Ovary (tissue), 9 donors: Measurements from ENCODE around the gene AP2A2. TPM values are rescaled to one million over a fixed set of nuclear protein-coding genes. Genes with fewer than 3 reads are reported as not detected.

Experiments used
- DNase-seq, 5 donors: peaks; one replicate each; pipeline ENCODE4 v3.0.0-alpha.2; 2019 to 2020
- H3K27ac ChIP-seq, 2 donors: fragments of 200-600 bp; one replicate each; pipeline versions ENCODE4 v1.5.1 to v1.8.0; 2019 to 2022
- H3K27me3 ChIP-seq: fragments of 200-600 bp; one replicate; pipeline ENCODE4 v1.8.0; 2022
- H3K36me3 ChIP-seq: fragments of 200-600 bp; sonication (generic); one replicate; pipeline ENCODE4 v1.5.1; 2019
- H3K4me1 ChIP-seq: one replicate; pipeline ENCODE4 v1.8.1; 2013; ENCODE audit warnings: mild to moderate bottlenecking, moderate library complexity; ENCODE audit not compliant: insufficient read depth
- H3K4me3 ChIP-seq: fragments of 200-600 bp; sonication (generic); one replicate; pipeline ENCODE4 v1.5.1; 2017
- H3K9me3 ChIP-seq, 2 donors: fragments of 200-600 bp in 1 of 2; sonication (generic) in 1 of 2; one replicate each; pipeline versions ENCODE4 v1.5.1 to v1.8.1; 2013 to 2019; ENCODE audit warnings: mild to moderate bottlenecking in 1 of 2, moderate library complexity in 1 of 2
- EP300 ChIP-seq: sonication (generic); formaldehyde crosslinking; IDR thresholded peaks from one replicate; pipeline ENCODE4 v1.6.1; 2017; ENCODE audit warnings: antibody characterized with exemption
- POLR2A ChIP-seq: fragments of 450-650 bp; IDR thresholded peaks from one replicate; pipeline ENCODE4 v1.6.1; 2017; ENCODE audit warnings: antibody characterized with exemption, mild to moderate bottlenecking, moderate library complexity
- WGBS, 3 donors: extraction: QIAGEN DNeasy Blood & Tissue Kit in 1 of 3; methylation state at CpG; one replicate each; pipeline versions ENCODE4 v1.1.5 to v1.1.7; 2013 to 2017; 5-methylcytosine and 5-hydroxymethylcytosine counted together
- intact Hi-C, 4 donors: fragments of 100-400 bp; cut with DNase I; formaldehyde crosslinking; loops; one replicate each; pipeline versions ENCODE4 v1.11.0 to v1.15.1; 2022 to 2023
- polyA plus RNA-seq, 2 donors: library from polyadenylated mRNA; stranded (reverse); fragments of 200-250 nt in 1 of 2; fragments of 350-450 nt in 1 of 2; fragmentation: Illumina TruSeq in 1 of 2; extraction: RNeasy Lipid Tissue Mini Kit (QIAGEN cat#74804) in 1 of 2; gene quantifications; one replicate each; pipeline ENCODE4 v1.2.3, GENCODE V29; 2013 to 2014
- total RNA-seq, 7 donors: library from RNA; depleted of rRNA in 2 of 7; stranded (reverse); fragments of >200 nt in 2 of 7; fragmentation: NEBNext Ultra II Directional in 3 of 7; extraction: Animal tissue kit (Norgen Biotek cat#: 25700) in 3 of 7; gene quantifications; one replicate each; pipeline versions ENCODE4 v1.1.0 to v1.2.4, GENCODE V29; 2016 to 2023
- TF ChIP-seq, protein P1 (sequence below), 3 donors: fragments of 450-650 bp in 2 of 3; fragments of 200-600 bp in 1 of 3; IDR thresholded peaks; one replicate each; pipeline versions ENCODE4 v1.5.1 to v1.8.0; 2016 to 2022; ENCODE audit warnings: antibody characterized with exemption in 3 of 3, mild to moderate bottlenecking in 1 of 3
- donor health status: DM: no; HTN: no; CAD: no; lungs with moderate emphysema.
- donor health status: DM: no; HTN: no; CAD: no.
- donor health status: Bipolar disorder and iron deficiency.
- donor health status: DM: yes; HTN: yes; CAD: no.
- donor health status: DM: no; HTN: no; CAD: no.
- donor health status: DM: yes; HTN: yes; CAD: no.

Gene AP2A2
- total and polyA plus RNA-seq, 9 donors = 27.7 to 151 (median 54.0) TPM

- whole genome bisulfite sequencing, 3 donors = 32 to 51% (median 33%) methylated on average over 21 to 25 of the region's 25 CpGs
These were observed 127.6 kb downstream of the AP2A2 start for GRCh38 chr11:1053121-1053901.

GRCh38 chr11:1054143-1055108 lies 128.8 kb downstream of the AP2A2 start:
- TF ChIP-seq, protein P1, sequence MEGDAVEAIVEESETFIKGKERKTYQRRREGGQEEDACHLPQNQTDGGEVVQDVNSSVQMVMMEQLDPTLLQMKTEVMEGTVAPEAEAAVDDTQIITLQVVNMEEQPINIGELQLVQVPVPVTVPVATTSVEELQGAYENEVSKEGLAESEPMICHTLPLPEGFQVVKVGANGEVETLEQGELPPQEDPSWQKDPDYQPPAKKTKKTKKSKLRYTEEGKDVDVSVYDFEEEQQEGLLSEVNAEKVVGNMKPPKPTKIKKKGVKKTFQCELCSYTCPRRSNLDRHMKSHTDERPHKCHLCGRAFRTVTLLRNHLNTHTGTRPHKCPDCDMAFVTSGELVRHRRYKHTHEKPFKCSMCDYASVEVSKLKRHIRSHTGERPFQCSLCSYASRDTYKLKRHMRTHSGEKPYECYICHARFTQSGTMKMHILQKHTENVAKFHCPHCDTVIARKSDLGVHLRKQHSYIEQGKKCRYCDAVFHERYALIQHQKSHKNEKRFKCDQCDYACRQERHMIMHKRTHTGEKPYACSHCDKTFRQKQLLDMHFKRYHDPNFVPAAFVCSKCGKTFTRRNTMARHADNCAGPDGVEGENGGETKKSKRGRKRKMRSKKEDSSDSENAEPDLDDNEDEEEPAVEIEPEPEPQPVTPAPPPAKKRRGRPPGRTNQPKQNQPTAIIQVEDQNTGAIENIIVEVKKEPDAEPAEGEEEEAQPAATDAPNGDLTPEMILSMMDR (IDR thresholded peaks at IDR 0.05) = no peak
- TF ChIP-seq EP300 (no peak), POLR2A (no peak)
- DNase-seq = peak; percentile 7 to 32 (median 14)
- Histone ChIP-seq H3K27me3 (no peaks in the 10 kb centered on the region), H3K4me3 (no peak overlapping the region), H3K4me1 (no peaks in the 10 kb centered on the region), H3K27ac (no peak overlapping the region), H3K36me3 (no peaks in the 10 kb centered on the region), H3K9me3 (no peaks in the 10 kb centered on the region)
- intact Hi-C loops = loop anchor here in 1 of 4 donors (10.0 kb wide), 1 partner anchor 200 kb away; no protein-coding TSS in a partner anchor
- 17 to 37% (median 20%) methylated on average over 21 to 25 of the region's 25 CpGs for WGBS, 3 donors

More at GRCh38 chr11:1053121-1053901, 127.6 kb downstream of the AP2A2 start:
- Histone ChIP-seq H3K4me3 (no peak overlapping the region), H3K4me1 (no peaks in the 10 kb centered on the region), H3K9me3 (no peaks in the 10 kb centered on the region), H3K36me3 (no peaks in the 10 kb centered on the region), H3K27me3 (no peaks in the 10 kb centered on the region), H3K27ac (no peak overlapping the region)
- peak in 4 of 5 donors; percentile 4 to 35 (median 12) for DNase-seq
- intact Hi-C loops = loop anchor here in 1 of 4 donors (10.0 kb wide), 1 partner anchor 199 kb away; no protein-coding TSS in a partner anchor
- TF ChIP-seq EP300 (no peak), POLR2A (no peak)
- TF ChIP-seq, protein P1 (IDR thresholded peaks at IDR 0.05) = no peak

- intact Hi-C loops = loop anchor here in 1 of 4 donors (10.0 kb wide), 1 partner anchor 200 kb away; no protein-coding TSS in a partner anchor
- TF ChIP-seq POLR2A (no peak), EP300 (no peak)
- TF ChIP-seq, protein P1 (IDR thresholded peaks at IDR 0.05) = no peak
- WGBS, 3 donors = 88 to 92% (median 88%) methylated on average over 16 to 17 of the region's 17 CpGs
- Histone ChIP-seq H3K4me1 (no peaks in the 10 kb centered on the region), H3K27me3 (no peaks in the 10 kb centered on the region), H3K9me3 (no peaks in the 10 kb centered on the region), H3K4me3 (no peak overlapping the region), H3K27ac (no peak overlapping the region), H3K36me3 (no peaks in the 10 kb centered on the region)
- peak in 2 of 5 donors; percentile 4 to 12 for DNase-seq
These were observed 129.5 kb downstream of the AP2A2 start for GRCh38 chr11:1055109-1055703.
